Upper lobe of left lung (tissue), 6 donors: Measurements from ENCODE around the gene RFESD. TPM values are rescaled to one million over a fixed set of nuclear protein-coding genes. Genes with fewer than 3 reads are reported as not detected.

Source experiments
- ATAC-seq, 2 donors: fragments of 200-7000 bp; cut with Tn5 transposase; one replicate each; pipeline ENCODE4 v1.9.1; 2022; ENCODE audit warnings: mild to moderate bottlenecking in 2 of 2, moderate library complexity in 2 of 2; ENCODE audit not compliant: low FRiP score in 2 of 2
- DNase-seq, 2 donors: peaks; one replicate each; pipeline ENCODE4 v3.0.0-alpha.2; 2019 to 2020
- H3K27ac ChIP-seq, 4 donors: fragments of 200-600 bp; sonication (generic); one replicate each; pipeline ENCODE4 v1.5.1; 2016 to 2019
- H3K27me3 ChIP-seq, 4 donors: fragments of 200-600 bp; sonication (generic); one replicate each; pipeline ENCODE4 v1.5.1; 2017 to 2019
- H3K36me3 ChIP-seq, 4 donors: fragments of 200-600 bp; sonication (generic); one replicate each; pipeline ENCODE4 v1.5.1; 2016 to 2019
- H3K4me1 ChIP-seq, 4 donors: fragments of 200-600 bp; sonication (generic); one replicate each; pipeline ENCODE4 v1.5.1; 2018 to 2019
- H3K4me3 ChIP-seq, 4 donors: fragments of 200-600 bp; sonication (generic); one replicate each; pipeline ENCODE4 v1.5.1; 2017 to 2019; ENCODE audit warnings: mild to moderate bottlenecking in 2 of 4, moderate library complexity in 1 of 4
- H3K9me3 ChIP-seq, 4 donors: fragments of 200-600 bp; sonication (generic); one replicate each; pipeline ENCODE4 v1.5.1; 2018 to 2019
- EP300 ChIP-seq, 4 donors: sonication (generic); formaldehyde crosslinking; IDR thresholded peaks; one replicate each; pipeline ENCODE4 v1.5.1; 2017; ENCODE audit warnings: antibody characterized with exemption in 4 of 4, control low read depth in 2 of 4
- POLR2A ChIP-seq, 4 donors: fragments of 450-650 bp; IDR thresholded peaks; one replicate each; pipeline ENCODE4 v1.5.1; 2016 to 2017; ENCODE audit warnings: antibody characterized with exemption in 4 of 4, mild to moderate bottlenecking in 2 of 4
- POLR2AphosphoS5 ChIP-seq, 2 donors: sonication (generic); formaldehyde crosslinking; IDR thresholded peaks; one replicate each; pipeline ENCODE4 v1.5.1; 2017; ENCODE audit warnings: antibody characterized with exemption in 2 of 2
- WGBS, 2 donors: methylation state at CpG; one replicate each; pipeline ENCODE4 v1.1.5; 2017 to 2018; 5-methylcytosine and 5-hydroxymethylcytosine counted together
- total RNA-seq, 6 donors: library from RNA; depleted of rRNA in 4 of 6; stranded (reverse); fragments of >200 nt in 4 of 6; gene quantifications; one replicate each; pipeline versions ENCODE4 v1.1.0 to v1.2.1, GENCODE V29; 2016 to 2021
- TF ChIP-seq, protein P1 (sequence below), 6 experiments: fragments of 450-650 bp in 4 of 6; fragments of 200-600 bp in 2 of 6; sonication (generic) in 2 of 6; IDR thresholded peaks; one replicate each; pipeline ENCODE4 v1.5.1; 2016 to 2019; ENCODE audit warnings: antibody characterized with exemption in 6 of 6
- donor health status: DM: no; HTN: no; CAD: no; lungs with moderate emphysema.
- donor health status: DM: no; HTN: yes; CAD: no; lungs with severe emphysema.

Gene RFESD
- total RNA-seq: 1 to 10 TPM; 1.0 to 6.8 (median 1.8) TPM

DNA sequence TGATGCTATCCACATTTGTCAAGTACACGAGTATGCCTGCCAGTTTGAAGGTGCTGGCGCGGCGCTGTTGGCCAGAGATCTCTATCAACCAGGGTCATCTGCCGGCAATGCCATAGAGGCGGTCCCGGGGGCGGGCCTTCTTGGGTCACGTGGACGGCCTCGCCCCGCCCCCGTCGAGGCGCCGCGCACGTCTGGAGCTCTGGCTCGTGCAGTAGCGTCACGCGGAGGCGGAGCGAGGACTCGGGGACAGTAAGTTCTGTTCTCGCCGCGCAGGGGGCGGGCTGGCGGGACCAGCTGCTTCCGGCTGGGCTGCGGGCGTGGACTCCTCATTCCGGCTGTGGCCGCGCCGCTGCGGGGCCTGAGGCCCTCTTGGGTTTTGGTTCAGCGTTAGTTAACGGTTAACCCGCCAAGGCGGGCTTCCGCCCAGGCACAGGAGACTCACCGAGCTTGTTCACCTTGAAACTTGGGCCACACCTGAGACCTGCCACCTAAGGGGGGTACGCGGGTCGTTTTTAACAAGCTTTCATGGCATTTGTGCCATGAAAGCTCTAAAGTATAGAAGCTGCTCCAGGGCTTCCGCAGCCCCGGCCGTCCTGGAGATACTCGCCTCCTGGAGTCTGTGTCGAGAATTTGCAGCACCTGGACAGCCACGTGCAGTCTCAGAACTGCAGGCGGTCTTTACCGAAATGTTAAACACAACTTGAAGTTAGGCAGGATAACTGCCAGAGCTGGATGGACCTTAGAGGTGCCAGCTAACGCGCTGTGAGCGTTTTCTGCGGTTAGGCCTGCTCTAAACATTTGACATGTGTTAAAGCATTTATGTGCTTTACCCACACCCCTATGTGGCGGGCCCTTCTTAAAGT lies at the start of gene RFESD:
TSS of gene RFESD (plus strand) at position 209 of the 863 bp plus-strand sequence. CDS start 5,495 bp downstream, outside the sequence.
- WGBS, 2 donors: 2 to 3% methylated on average over 26 to 30 of the region's 60 CpGs
- H3K27ac ChIP-seq: peak within 1 kb of the TSS; percentile 89 to 98 (median 92)
- no peaks in the 10 kb centered on the region for H3K9me3 ChIP-seq
- H3K27me3 ChIP-seq: no peaks in the 10 kb centered on the region
- DNase-seq: peak; percentile 99 to 100
- H3K36me3 ChIP-seq: no peaks in the 10 kb centered on the region
- peaks cover 3 to 25% (median 10%) of the 10 kb centered on the region in 4 donors for H3K4me1 ChIP-seq
- H3K4me3 ChIP-seq: peak within 1 kb of the TSS; percentile 30 to 54 (median 43)
- ATAC-seq: peak; percentile 99
- TF ChIP-seq POLR2A (IDR thresholded peaks at IDR 0.05): peak; percentile 75 to 97 (median 91)
- peak; percentile 97 to 99 for TF ChIP-seq POLR2AphosphoS5 (IDR thresholded peaks at IDR 0.05)
- TF ChIP-seq, protein P1, sequence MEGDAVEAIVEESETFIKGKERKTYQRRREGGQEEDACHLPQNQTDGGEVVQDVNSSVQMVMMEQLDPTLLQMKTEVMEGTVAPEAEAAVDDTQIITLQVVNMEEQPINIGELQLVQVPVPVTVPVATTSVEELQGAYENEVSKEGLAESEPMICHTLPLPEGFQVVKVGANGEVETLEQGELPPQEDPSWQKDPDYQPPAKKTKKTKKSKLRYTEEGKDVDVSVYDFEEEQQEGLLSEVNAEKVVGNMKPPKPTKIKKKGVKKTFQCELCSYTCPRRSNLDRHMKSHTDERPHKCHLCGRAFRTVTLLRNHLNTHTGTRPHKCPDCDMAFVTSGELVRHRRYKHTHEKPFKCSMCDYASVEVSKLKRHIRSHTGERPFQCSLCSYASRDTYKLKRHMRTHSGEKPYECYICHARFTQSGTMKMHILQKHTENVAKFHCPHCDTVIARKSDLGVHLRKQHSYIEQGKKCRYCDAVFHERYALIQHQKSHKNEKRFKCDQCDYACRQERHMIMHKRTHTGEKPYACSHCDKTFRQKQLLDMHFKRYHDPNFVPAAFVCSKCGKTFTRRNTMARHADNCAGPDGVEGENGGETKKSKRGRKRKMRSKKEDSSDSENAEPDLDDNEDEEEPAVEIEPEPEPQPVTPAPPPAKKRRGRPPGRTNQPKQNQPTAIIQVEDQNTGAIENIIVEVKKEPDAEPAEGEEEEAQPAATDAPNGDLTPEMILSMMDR (IDR thresholded peaks at IDR 0.05): peak in 3 of 6 experiments; percentile 33 to 41 (median 39)
- peak; percentile 78 to 100 (median 98) for TF ChIP-seq EP300 (IDR thresholded peaks at IDR 0.05)

DNA sequence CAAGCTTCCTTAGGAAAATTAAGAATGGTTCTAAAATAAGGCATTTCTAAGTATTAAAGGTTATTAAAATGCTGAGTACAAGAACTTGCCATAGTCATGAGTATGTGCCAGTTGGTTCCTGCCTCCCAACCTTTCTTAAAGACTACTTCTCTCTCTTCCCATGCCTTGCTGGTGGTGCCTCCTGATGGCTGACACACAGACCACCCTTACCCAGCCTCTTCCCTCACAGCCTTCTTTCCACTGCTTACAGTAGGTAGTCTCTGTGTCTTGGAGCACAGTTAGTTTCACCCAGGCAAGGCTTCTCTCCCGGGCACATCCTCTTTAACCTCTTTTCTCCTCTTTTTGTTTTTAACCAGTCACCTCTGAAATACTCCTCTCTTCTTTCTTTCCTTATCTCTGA lies 47.3 kb upstream of the RFESD start:
- no peaks in the 10 kb centered on the region for H3K4me1 ChIP-seq
- no peak overlapping the region for H3K27ac ChIP-seq
- H3K27me3 ChIP-seq: no peaks in the 10 kb centered on the region
- DNase-seq (no peak), ATAC-seq (no peak)
- no peak overlapping the region for H3K4me3 ChIP-seq
- WGBS, 2 donors: 92 to 94% methylated on average over 1 of the region's 1 CpG
- TF ChIP-seq POLR2AphosphoS5 (IDR thresholded peaks at IDR 0.05) (no peak), POLR2A (IDR thresholded peaks at IDR 0.05) (no peak), EP300 (IDR thresholded peaks at IDR 0.05) (no peak)
- TF ChIP-seq, protein P1 (IDR thresholded peaks at IDR 0.05): no peak
- H3K36me3 ChIP-seq: peaks cover 0 to 13% (median 0%) of the 10 kb centered on the region in 4 donors
- no peaks in the 10 kb centered on the region for H3K9me3 ChIP-seq

DNA sequence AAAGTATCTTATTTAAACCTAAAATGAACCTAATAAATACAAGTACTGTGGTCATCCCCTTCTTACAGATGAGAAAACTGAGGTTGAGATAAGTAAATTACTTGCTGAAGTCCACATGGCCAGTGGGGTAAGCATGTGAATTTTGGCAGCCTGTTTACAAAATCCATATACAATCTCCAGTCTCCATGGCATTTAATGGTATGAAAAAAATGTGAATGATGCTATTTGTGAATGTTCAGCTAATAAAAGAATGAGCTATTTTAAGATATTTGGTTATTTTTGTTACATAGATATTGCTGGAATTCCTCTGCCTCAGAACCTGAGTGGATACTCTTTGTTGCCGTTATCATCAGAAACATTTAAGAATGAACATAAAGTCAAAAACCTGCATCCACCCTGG lies 46.0 kb upstream of the RFESD start:
- H3K4me1 ChIP-seq: no peaks in the 10 kb centered on the region
- H3K9me3 ChIP-seq: no peaks in the 10 kb centered on the region
- TF ChIP-seq, protein P1 (IDR thresholded peaks at IDR 0.05): no peak
- TF ChIP-seq POLR2AphosphoS5 (IDR thresholded peaks at IDR 0.05) (no peak), POLR2A (IDR thresholded peaks at IDR 0.05) (no peak), EP300 (IDR thresholded peaks at IDR 0.05) (no peak)
- no peak for ATAC-seq
- peaks cover 0 to 13% (median 0%) of the 10 kb centered on the region in 4 donors for H3K36me3 ChIP-seq
- 88 to 96% methylated on average over 1 of the region's 1 CpG for WGBS, 2 donors
- DNase-seq: no peak
- H3K27me3 ChIP-seq: no peaks in the 10 kb centered on the region
- no peak overlapping the region for H3K27ac ChIP-seq
- no peak overlapping the region for H3K4me3 ChIP-seq

DNA sequence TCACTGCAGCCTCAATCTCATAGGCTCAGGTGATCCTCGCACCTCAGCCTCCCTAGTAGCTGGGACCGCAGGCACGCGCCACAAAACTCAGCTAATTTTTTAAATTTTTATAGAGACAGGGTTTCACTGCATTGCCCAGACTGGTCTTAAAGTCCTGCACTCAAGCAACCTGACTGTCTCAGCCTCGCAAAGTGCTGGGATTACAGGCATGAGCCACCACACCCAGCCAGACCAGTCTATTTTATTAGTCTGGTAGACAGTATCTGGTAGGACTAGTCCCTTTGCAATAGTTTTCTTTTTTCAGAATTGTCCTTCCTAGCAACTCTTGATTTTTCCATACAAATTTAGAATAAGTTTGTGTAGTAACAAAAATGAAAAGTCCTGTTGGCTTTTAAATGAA lies 40.8 kb upstream of the RFESD start:
- Histone ChIP-seq H3K4me3 (no peak overlapping the region), H3K4me1 (no peaks in the 10 kb centered on the region), H3K27ac (no peak overlapping the region), H3K27me3 (no peaks in the 10 kb centered on the region), H3K9me3 (no peaks in the 10 kb centered on the region), H3K36me3 (peaks cover 0 to 11% (median 0%) of the 10 kb centered on the region in 4 donors)
- 96 to 98% methylated on average over 5 of the region's 5 CpGs for WGBS, 2 donors
- no peak for ATAC-seq
- TF ChIP-seq EP300 (IDR thresholded peaks at IDR 0.05): no peak
- TF ChIP-seq, protein P1 (IDR thresholded peaks at IDR 0.05): no peak
- TF ChIP-seq POLR2AphosphoS5 (IDR thresholded peaks at IDR 0.05): no peak
- no peak for TF ChIP-seq POLR2A (IDR thresholded peaks at IDR 0.05)
- DNase-seq: no peak
